Rectal smooth muscle tissue (tissue), 1 donor: ENCODE results near the gene FGF3.

ENCODE experiments used
- H3K27ac ChIP-seq: one replicate; pipeline ENCODE4 v1.7.0; 2013; ENCODE audit warnings: low read depth, low read length, inconsistent platforms
- H3K27me3 ChIP-seq: one replicate; pipeline ENCODE4 v1.7.0; 2013; ENCODE audit warnings: low read length; ENCODE audit not compliant: control insufficient read depth, insufficient read depth
- H3K36me3 ChIP-seq: one replicate; pipeline ENCODE4 v1.7.0; 2013; ENCODE audit warnings: low read length; ENCODE audit not compliant: control insufficient read depth, insufficient read depth
- H3K4me1 ChIP-seq: one replicate; pipeline ENCODE4 v1.7.0; 2013; ENCODE audit warnings: low read length; ENCODE audit not compliant: control insufficient read depth, insufficient read depth
- H3K4me3 ChIP-seq: one replicate; pipeline ENCODE4 v1.7.0; 2013; ENCODE audit warnings: low read length
- H3K9ac ChIP-seq: one replicate; pipeline ENCODE4 v1.7.0; 2013; ENCODE audit warnings: low read length

Gene FGF3

DNA sequence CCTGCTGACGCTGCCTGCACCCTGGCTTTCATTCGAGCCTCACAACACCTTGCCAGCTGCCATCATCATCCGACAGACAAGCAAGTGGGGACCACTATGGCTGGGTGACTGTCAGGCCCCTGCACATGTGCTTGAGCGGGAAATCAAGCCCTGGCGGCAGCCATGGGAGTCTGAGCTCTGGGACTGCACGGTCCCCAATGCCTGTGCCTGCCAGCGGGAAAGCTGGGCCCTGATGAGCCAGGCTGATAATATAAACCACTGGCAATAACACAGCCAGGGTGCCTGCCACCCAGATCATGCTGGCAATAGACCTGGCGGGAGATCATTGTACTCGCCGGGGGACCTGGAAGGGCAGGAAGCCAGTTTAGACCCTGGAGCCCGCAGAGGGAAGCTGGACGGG is 2.5 kb downstream of the FGF3 start:
- Histone ChIP-seq H3K27me3 (peaks cover 16% of the 10 kb centered on the region), H3K9ac (no peak overlapping the region), H3K27ac (no peak overlapping the region), H3K4me1 (no peaks in the 10 kb centered on the region), H3K36me3 (no peaks in the 10 kb centered on the region), H3K4me3 (no peak overlapping the region)

DNA sequence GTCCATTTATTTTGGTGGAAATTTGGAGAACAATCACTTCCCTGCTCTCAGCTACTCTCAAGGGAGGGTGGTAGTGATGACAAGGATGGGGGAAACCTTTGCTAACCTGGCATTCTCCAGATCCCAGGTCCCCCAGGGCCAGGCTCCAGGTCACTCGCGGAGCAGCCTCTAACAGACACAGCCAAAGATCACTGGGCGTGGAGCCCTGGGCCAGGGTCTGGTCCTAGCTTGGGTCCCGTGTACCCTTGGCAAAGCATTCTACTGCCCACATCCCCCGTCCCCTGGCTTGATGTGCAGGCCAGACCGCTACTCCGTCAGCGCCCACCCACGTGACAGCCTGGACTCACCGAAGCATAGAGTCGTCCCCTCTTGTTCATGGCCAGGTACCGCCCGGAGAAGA is 3.2 kb downstream of the FGF3 start:
- no peak overlapping the region for H3K4me3 ChIP-seq
- H3K9ac ChIP-seq = no peak overlapping the region
- H3K36me3 ChIP-seq = no peaks in the 10 kb centered on the region
- H3K27me3 ChIP-seq = peaks cover 16% of the 10 kb centered on the region
- H3K4me1 ChIP-seq = no peaks in the 10 kb centered on the region
- H3K27ac ChIP-seq = no peak overlapping the region

DNA sequence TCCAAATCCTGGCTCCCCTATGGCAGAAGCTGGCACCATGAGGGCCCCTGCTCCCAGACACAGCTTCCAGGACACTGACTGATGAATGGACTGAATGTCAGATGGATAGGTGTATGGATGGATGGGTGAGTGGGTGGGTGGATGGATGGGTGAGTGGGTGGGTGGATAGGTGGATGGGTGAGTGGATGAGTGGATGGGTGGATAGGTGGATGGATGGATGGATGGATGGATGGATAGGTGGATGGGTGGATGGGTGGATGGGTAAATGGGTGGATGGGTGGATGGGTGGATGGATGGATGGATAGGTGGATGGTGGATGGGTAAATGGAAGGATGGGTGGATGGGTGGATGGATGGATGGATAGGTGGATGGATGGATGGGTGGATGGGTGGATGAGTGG is 4.3 kb downstream of the FGF3 start:
- peaks cover 19% of the 10 kb centered on the region for H3K27me3 ChIP-seq
- H3K4me3 ChIP-seq = no peak overlapping the region
- no peak overlapping the region for H3K9ac ChIP-seq
- H3K27ac ChIP-seq = no peak overlapping the region
- H3K36me3 ChIP-seq = no peaks in the 10 kb centered on the region
- H3K4me1 ChIP-seq = no peaks in the 10 kb centered on the region

DNA sequence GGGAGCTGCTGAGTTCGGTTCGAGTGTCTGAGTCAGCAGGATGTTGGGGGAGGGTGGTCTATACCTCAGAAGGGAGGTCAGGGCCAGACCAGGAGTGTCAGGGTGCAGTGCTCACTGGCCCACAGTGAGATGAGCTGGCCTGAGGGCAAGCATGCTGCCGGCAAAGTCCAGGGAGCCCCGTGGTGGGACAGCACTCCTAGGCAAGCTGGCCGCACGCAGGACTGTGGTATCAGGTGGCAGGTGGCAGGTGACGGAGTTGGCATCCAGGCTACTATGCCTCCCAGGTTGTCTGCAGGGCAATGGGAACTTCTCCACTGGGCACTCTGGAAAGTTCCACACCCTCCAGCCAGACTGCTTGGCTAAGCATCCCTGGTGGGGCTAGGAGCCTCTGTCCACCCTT is 4.8 kb downstream of the FGF3 start:
- H3K27me3 ChIP-seq = peaks cover 19% of the 10 kb centered on the region
- H3K4me1 ChIP-seq = no peaks in the 10 kb centered on the region

DNA sequence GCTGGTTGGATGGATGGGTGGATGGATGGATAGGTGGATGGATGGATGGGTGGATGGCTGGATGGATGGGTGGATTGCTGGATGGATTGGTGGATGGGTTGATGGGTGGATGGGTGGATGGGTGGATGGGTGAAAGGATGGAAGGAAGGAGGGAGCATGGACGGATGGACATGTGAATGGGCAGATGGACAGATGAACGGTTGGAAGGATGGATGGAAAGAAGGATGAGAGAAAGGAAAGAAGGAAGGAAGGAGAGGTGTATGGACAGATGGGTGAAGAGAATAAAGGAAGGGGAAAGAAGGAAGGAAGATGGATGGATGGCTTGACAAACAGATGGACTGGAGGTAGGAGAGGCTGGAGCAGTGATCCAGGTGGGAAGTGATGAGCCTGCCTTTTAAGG is 5.4 kb downstream of the FGF3 start:
- H3K27me3 ChIP-seq = peaks cover 19% of the 10 kb centered on the region
- H3K27ac ChIP-seq = no peak overlapping the region
- no peak overlapping the region for H3K9ac ChIP-seq
- no peaks in the 10 kb centered on the region for H3K36me3 ChIP-seq
- H3K4me1 ChIP-seq = no peaks in the 10 kb centered on the region
- no peak overlapping the region for H3K4me3 ChIP-seq

More for the DNA sequence above, 4.8 kb downstream of the FGF3 start:
- Histone ChIP-seq H3K9ac (no peak overlapping the region), H3K27ac (no peak overlapping the region), H3K36me3 (no peaks in the 10 kb centered on the region), H3K4me3 (no peak overlapping the region)

DNA sequence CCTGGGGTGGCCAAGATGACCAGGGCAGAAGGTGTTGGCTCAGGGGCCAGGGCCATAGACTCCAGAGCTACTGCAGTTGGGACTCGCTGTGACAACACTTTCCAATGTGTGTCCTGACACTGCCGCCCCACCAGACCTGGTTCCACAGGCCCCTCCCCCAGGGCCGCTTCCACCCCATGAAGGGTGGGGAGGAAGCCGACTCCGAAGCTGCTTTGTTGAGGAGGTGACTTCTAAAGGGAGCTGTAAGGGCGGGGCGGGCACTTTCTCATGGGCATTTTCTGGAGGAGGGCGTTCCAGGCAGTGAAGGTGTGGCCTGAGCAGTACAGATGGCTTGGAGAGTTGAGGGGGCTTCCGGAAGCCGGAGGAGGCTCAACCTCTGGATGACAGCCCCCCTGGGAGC is 6.3 kb downstream of the FGF3 start:
- peaks cover 19% of the 10 kb centered on the region for H3K27me3 ChIP-seq
- no peaks in the 10 kb centered on the region for H3K36me3 ChIP-seq
- no peak overlapping the region for H3K4me3 ChIP-seq
- H3K4me1 ChIP-seq = no peaks in the 10 kb centered on the region
- H3K27ac ChIP-seq = no peak overlapping the region
- H3K9ac ChIP-seq = no peak overlapping the region

DNA sequence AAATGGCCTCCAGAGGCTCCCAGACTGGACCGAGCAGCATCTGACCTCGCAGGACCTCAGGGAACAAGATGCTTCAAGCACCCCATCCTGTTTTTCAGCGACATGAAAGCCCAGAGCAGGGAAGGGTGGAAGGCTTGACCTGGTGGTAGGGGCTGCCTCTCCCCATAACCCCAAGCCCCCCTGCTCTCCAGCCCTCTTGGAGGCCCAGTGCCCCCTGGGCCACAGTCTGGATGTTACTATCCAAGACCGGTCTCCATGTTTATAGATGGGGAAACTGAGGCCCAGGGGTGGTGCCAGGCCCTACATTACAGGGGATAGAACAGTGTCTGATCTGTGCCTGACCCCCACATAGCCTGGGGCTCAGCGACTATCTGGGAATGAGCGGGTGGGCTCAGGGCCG is 7.0 kb downstream of the FGF3 start:
- no peak overlapping the region for H3K9ac ChIP-seq
- H3K27ac ChIP-seq = no peak overlapping the region
- no peaks in the 10 kb centered on the region for H3K4me1 ChIP-seq
- H3K4me3 ChIP-seq = no peak overlapping the region
- peaks cover 19% of the 10 kb centered on the region for H3K27me3 ChIP-seq
- H3K36me3 ChIP-seq = no peaks in the 10 kb centered on the region

DNA sequence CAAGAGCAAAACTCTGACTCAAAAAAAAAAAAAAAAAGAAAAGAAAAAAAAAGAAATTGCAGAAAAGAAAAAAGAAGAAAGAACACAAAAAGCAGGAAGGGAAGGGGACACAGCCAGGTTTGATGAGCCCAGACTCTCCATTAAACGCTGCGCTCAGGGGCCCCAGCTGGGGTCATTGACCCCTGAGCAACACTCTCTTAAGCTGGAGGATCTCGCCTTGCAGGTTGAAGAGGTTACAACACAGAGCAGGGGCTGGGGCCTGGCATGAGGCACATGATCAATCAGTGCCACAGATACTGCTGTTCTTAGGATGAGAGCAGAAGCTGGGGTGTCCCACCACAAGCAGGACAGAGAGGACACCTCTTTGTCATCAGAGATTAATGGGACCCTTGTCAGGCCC is 7.8 kb downstream of the FGF3 start:
- H3K36me3 ChIP-seq = no peaks in the 10 kb centered on the region
- H3K27me3 ChIP-seq = peaks cover 11% of the 10 kb centered on the region
- H3K4me3 ChIP-seq = no peak overlapping the region

DNA sequence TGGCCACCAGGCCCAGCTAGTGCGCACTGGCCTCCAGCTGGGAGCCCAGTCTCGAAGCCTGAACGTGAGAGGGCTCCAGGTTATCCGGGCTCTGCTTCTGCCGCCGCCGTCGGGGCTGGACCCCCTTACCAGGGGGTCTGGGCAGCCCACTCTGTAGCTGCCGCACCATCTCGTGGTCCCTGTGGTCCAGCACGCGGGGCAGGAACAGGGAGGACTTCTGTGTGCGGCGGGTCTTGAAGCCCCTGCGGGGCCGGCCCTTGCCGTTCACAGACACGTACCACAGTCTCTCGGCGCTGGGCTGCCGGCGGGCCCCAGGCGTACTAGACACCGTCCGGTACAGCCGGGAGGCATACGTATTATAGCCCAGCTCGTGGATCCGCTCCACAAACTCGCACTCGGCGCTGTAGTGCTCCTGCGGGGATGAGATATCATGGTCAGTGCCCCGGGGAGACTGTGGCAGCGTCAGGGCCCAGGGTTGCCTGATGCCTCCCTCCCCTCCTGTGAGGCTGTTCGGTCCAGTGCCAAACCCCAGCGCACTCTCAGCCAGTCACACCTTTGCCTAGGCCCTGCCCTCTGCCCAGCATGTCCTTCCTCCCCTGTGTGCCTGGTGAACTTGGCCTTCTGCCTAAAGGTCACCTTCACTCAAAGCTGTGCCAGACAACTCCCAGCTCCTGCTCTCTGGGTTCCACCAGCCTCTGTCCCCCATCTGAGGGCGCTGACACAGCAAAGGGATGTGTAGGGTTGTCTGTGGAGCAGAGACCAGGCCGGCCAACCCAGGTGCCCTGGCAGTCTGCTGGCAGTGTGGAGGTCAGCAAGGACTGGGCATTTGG is 8.7 kb downstream of the FGF3 start:
- Histone ChIP-seq H3K36me3 (no peaks in the 10 kb centered on the region), H3K27me3 (peaks cover 7% of the 10 kb centered on the region), H3K9ac (no peak overlapping the region), H3K27ac (no peak overlapping the region), H3K4me3 (no peak overlapping the region), H3K4me1 (no peaks in the 10 kb centered on the region)

More for the DNA sequence above, 7.8 kb downstream of the FGF3 start:
- no peak overlapping the region for H3K27ac ChIP-seq
- no peak overlapping the region for H3K9ac ChIP-seq
- H3K4me1 ChIP-seq = no peaks in the 10 kb centered on the region

DNA sequence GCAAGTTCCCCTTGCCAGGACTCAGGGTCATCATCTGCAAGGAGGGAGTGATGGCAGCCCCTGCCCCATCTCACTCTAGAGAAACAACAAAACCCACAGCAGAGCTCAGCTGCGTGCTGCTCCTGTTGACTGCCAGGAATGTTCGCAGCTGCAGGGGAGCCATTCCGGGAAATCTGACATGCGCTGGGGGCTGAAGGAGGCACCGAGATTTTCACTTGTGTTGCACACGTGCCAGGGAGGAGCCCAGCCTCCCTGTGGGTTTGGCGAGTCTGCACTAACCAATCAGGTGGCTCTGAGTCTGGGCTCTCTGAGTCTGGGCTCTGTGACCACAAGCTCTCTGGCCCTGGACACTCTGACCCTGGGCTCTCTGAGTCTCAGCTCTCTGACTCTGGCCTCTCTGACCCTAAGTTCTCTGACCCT is 10.5 kb downstream of the FGF3 start:
- Histone ChIP-seq H3K27me3 (peaks cover 2% of the 10 kb centered on the region), H3K4me1 (no peaks in the 10 kb centered on the region), H3K4me3 (no peak overlapping the region), H3K9ac (no peak overlapping the region), H3K27ac (no peak overlapping the region), H3K36me3 (no peaks in the 10 kb centered on the region)

DNA sequence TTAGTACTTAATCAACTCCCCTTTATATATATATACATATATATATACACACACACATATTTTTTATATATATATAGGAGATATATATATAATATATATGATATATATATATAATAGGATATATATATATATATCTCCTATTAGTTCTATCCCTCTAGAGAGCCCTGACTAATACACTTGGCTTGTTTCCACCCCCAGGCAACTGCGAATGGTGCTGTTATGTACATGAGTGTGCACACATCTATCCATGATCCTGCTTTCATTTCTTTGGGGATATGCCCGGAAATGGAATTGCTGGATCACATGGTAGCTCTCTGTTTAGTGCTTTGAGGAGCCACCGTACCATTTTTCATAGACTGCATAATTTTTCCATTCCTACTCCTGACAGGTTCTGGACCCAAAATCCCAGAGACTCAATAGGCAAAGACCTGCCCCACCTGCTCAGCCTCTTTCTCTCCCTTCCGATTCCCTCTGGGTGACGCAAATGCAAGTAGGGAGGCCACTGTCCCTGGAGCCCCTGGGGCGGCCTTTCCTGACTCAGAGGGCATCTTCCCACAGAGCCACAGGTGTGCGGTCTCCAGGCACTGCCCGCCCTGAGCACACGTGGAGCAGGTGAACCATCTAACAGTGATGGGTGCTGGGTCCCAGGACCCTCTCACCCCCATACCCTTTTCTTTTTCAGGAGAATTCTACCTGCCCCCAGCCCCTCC is 12.0 kb downstream of the FGF3 start:
- H3K27ac ChIP-seq = no peak overlapping the region
- H3K4me3 ChIP-seq = no peak overlapping the region
- H3K9ac ChIP-seq = no peak overlapping the region
- H3K36me3 ChIP-seq = no peaks in the 10 kb centered on the region
- H3K27me3 ChIP-seq = peaks cover 6% of the 10 kb centered on the region
- H3K4me1 ChIP-seq = no peaks in the 10 kb centered on the region

DNA sequence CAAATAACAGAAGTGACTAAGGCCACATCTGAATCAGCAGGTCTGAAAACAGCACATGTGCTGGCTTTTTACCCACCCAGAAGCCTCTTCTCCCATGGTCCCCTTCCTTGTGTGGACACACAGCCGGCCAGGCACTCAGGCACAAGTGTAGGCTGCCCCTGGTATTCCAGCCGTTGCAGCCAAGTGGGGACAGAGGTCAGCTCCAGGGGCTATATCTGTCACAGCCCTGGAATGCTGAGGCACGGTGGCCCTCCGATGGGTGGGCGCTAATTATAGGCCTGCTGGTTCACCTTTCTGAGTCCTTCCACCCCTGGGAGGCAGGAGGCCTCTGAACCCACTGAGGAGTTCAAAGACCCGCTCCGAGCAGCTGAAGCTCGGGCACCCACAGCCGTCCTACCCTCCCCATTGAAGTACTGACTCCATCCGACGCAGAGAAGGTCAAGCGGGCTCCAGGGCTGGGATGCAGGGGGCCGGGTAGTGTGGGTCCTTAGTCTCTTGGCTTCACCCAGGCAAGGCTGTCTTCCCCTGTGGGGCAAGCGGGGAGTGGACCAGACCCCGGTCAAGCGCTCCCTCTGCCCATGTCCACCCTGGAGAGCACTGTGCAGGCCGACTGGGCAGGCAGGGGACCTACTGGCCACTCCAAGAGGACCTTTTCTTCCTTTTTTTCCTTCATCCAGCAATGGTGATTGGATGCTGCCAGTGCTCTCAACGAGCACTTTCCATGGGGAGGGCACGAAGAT is 14.3 kb downstream of the FGF3 start:
- H3K27me3 ChIP-seq = peaks cover 3% of the 10 kb centered on the region
- no peak overlapping the region for H3K9ac ChIP-seq
- H3K4me3 ChIP-seq = no peak overlapping the region
- H3K27ac ChIP-seq = no peak overlapping the region
- no peaks in the 10 kb centered on the region for H3K36me3 ChIP-seq
- H3K4me1 ChIP-seq = no peaks in the 10 kb centered on the region
